HT-29 (cell line): ENCODE results near the gene IGFALS. TPM values are rescaled to one million over a fixed set of nuclear protein-coding genes. Genes with fewer than 3 reads are reported as not detected.

Experiments
- DNase-seq: peaks from one replicate; pipeline ENCODE4 v3.0.0-alpha.2; 2015; ENCODE audit warnings: low spot score
- total RNA-seq: library from RNA; depleted of rRNA; stranded (reverse); fragments of >200 nt; shearing (Covaris generic); gene quantifications from 2 replicates; pipeline ENCODE4 v1.2.3, GENCODE V29; 2014; rRNA removed

Gene IGFALS
- total RNA-seq, 1 experiment from 2014 or later, result 0.08 TPM

- DNase-seq, result no peak
Measured at GRCh38 chr16:1744338-1744840, 49.1 kb downstream of the IGFALS start.

- DNase-seq, result no peak
Measured at GRCh38 chr16:1743376-1744337, 49.8 kb downstream of the IGFALS start.

GRCh38 chr16:1741553-1742165 lies 51.8 kb downstream of the IGFALS start:
- no peak for DNase-seq

GRCh38 chr16:1740781-1741490 lies 52.6 kb downstream of the IGFALS start:
- no peak for DNase-seq

Other genes with a start within 250 kb of the IGFALS start
- gene IFT140, start 181.6 kb downstream of the IGFALS start, total RNA-seq, result 12.5 and 16.3 TPM in 2 replicates
- 9.7 and 10.6 TPM in 2 replicates for gene CRAMP1, start 181.3 kb downstream of the IGFALS start, total RNA-seq
- gene JPT2, start 115.4 kb downstream of the IGFALS start, total RNA-seq, result 96.1 and 106 TPM in 2 replicates
- 91.6 and 120 TPM in 2 replicates for gene MAPK8IP3, start 87.5 kb downstream of the IGFALS start, total RNA-seq
- 186 and 224 TPM in 2 replicates for gene NME3, start 22.2 kb downstream of the IGFALS start, total RNA-seq
- gene EME2, start 20.9 kb downstream of the IGFALS start, total RNA-seq, result 75.6 and 84.1 TPM in 2 replicates
- 355 and 493 TPM in 2 replicates for gene MRPS34, start 20.6 kb downstream of the IGFALS start, total RNA-seq
- gene SPSB3, start 11.1 kb downstream of the IGFALS start, total RNA-seq, result 96.9 and 102 TPM in 2 replicates
- 215 and 217 TPM in 2 replicates for gene NUBP2, start 10.7 kb downstream of the IGFALS start, total RNA-seq
- gene HAGH, start 33.1 kb upstream of the IGFALS start, total RNA-seq, result 81.9 and 85.2 TPM in 2 replicates
- gene FAHD1, start 33.5 kb upstream of the IGFALS start, total RNA-seq, result 85.5 and 92.5 TPM in 2 replicates
- gene MEIOB, start 78.5 kb upstream of the IGFALS start, total RNA-seq, result not detected in 2 replicates
- gene HS3ST6, start 124.7 kb upstream of the IGFALS start, total RNA-seq, result not detected in 2 replicates
- 31.7 and 35.7 TPM in 2 replicates for gene MSRB1, start 149.5 kb upstream of the IGFALS start, total RNA-seq
- not detected in 2 replicates for gene RPL3L, start 161.0 kb upstream of the IGFALS start, total RNA-seq
- 415 and 426 TPM in 2 replicates for gene NDUFB10, start 165.8 kb upstream of the IGFALS start, total RNA-seq
- 4,154 and 4,232 TPM in 2 replicates for gene RPS2, start 171.1 kb upstream of the IGFALS start, total RNA-seq
- not detected in 2 replicates for gene RNF151, start 173.2 kb upstream of the IGFALS start, total RNA-seq
- gene TBL3, start 178.3 kb upstream of the IGFALS start, total RNA-seq, result 134 and 140 TPM in 2 replicates
- 141 and 161 TPM in 2 replicates for gene NOXO1, start 187.8 kb upstream of the IGFALS start, total RNA-seq
- 51.7 and 70.3 TPM in 2 replicates for gene GFER, start 190.5 kb upstream of the IGFALS start, total RNA-seq
- 1.9 and 2.3 TPM in 2 replicates for gene SYNGR3, start 196.3 kb upstream of the IGFALS start, total RNA-seq
- 42.9 and 49.0 TPM in 2 replicates for gene ZNF598, start 216.1 kb upstream of the IGFALS start, total RNA-seq
- 0.91 and 2.7 TPM in 2 replicates for gene NPW, start 226.1 kb upstream of the IGFALS start, total RNA-seq
- gene NHERF2, start 233.2 kb upstream of the IGFALS start, total RNA-seq, result 258 and 259 TPM in 2 replicates